OCI-LY7 (cell line): ENCODE results near the gene MAP3K8. TPM values are rescaled to one million over a fixed set of nuclear protein-coding genes. Genes with fewer than 3 reads are reported as not detected.

Experiments used
- BruUV-seq: library from RNA; stranded (reverse); fragments of 400-500 nt; replicated peaks from 2 replicates; lab custom pipeline; 2021; lab: Mats Ljungman, UMichigan
- CTCF ChIA-PET: fragments of 300-600 bp; sonication (Branson Sonifier 250); formaldehyde crosslinking; loops from one replicate; lab custom pipeline; 2022; ENCODE audit warnings: antibody characterized with exemption; ENCODE audit not compliant: unreplicated experiment; lab: Charles Lee
- POLR2A ChIA-PET: fragments of 300-600 bp; sonication (Branson Sonifier 250); formaldehyde crosslinking; loops from one replicate; lab custom pipeline; 2022; ENCODE audit warnings: antibody characterized with exemption; lab: Charles Lee
- DNase-seq: peaks from one replicate; pipeline ENCODE4 v3.0.0-alpha.2; 2015; ENCODE audit warnings: low spot score
- H2AFZ ChIP-seq: fragments of 200-600 bp; sonication (generic), shearing (Covaris generic); 2 replicates; pipeline ENCODE4 v1.6.1; 2014; ENCODE audit warnings: mild to moderate bottlenecking, antibody characterized with exemption, low read length, moderate library complexity
- H3K27ac ChIP-seq: fragments of 200-600 bp; sonication (generic); 2 replicates; pipeline ENCODE4 v1.5.1; 2014; ENCODE audit warnings: mixed run types, low read depth, mild to moderate bottlenecking, moderate library complexity, low read length, inconsistent platforms; ENCODE audit not compliant: poor library complexity, severe bottlenecking
- H3K36me3 ChIP-seq: fragments of 200-600 bp; sonication (generic); 2 replicates; pipeline ENCODE4 v1.6.1; 2014; ENCODE audit warnings: mild to moderate bottlenecking, antibody characterized with exemption, low read length, moderate library complexity, mixed read lengths; ENCODE audit not compliant: insufficient read depth
- H3K4me1 ChIP-seq: fragments of 200-600 bp; sonication (generic); 2 replicates; pipeline ENCODE4 v1.5.1; 2014; ENCODE audit warnings: mild to moderate bottlenecking, low read length; ENCODE audit not compliant: insufficient read depth, poor library complexity, severe bottlenecking
- H3K4me2 ChIP-seq: fragments of 200-600 bp; sonication (generic); 2 replicates; pipeline ENCODE4 v1.6.1; 2014; ENCODE audit warnings: mild to moderate bottlenecking, low read length
- H3K4me3 ChIP-seq: fragments of 200-600 bp; sonication (generic); 2 replicates; pipeline ENCODE4 v1.5.1; 2014; ENCODE audit warnings: mild to moderate bottlenecking, low read depth, low read length; ENCODE audit not compliant: poor library complexity, severe bottlenecking
- H3K79me2 ChIP-seq: fragments of 200-600 bp; sonication (generic); 2 replicates; pipeline ENCODE4 v1.6.1; 2016; ENCODE audit warnings: low read depth, mild to moderate bottlenecking, low read length, moderate library complexity, mixed read lengths; ENCODE audit not compliant: insufficient read depth
- H3K9me2 ChIP-seq: fragments of 200-600 bp; sonication (generic); 2 replicates; pipeline ENCODE4 v1.6.1; 2016; ENCODE audit warnings: mild to moderate bottlenecking, low read length, mixed read lengths; ENCODE audit not compliant: insufficient read depth
- H3K9me3 ChIP-seq: fragments of 200-600 bp; sonication (generic); 2 replicates; pipeline ENCODE4 v1.6.1; 2014; ENCODE audit warnings: mild to moderate bottlenecking, mixed run types, low read length, mixed read lengths
- H4K20me1 ChIP-seq: fragments of 200-600 bp; sonication (generic); 2 replicates; pipeline ENCODE4 v1.6.1; 2014; ENCODE audit warnings: mild to moderate bottlenecking, antibody characterized with exemption, low read length, moderate library complexity, mixed read lengths; ENCODE audit not compliant: insufficient read depth
- EZH2phosphoT487 ChIP-seq: fragments of 200-600 bp; sonication (generic); IDR thresholded peaks from 2 replicates; pipeline ENCODE4 v1.6.1; 2018; ENCODE audit warnings: low read depth, borderline replicate concordance, mild to moderate bottlenecking, mixed run types, antibody characterized with exemption, low read length, moderate library complexity, mixed read lengths
- intact Hi-C: fragments of 100-400 bp; cut with micrococcal nuclease; formaldehyde crosslinking; loops from one replicate; pipeline ENCODE4 v1.10.0; 2022; ENCODE audit not compliant: unreplicated experiment
- total RNA-seq, 2 experiments: library from RNA; depleted of rRNA in 1 of 2; stranded (reverse); fragments of >200 nt in 1 of 2; shearing (Covaris generic) in 1 of 2; gene quantifications; 2 replicates each; pipeline ENCODE4 v1.2.3, GENCODE V29; 2014 to 2022
- TF ChIP-seq, protein P1 (sequence below): fragments of 200-600 bp; sonication (generic); conservative IDR thresholded peaks from 2 replicates; pipeline ENCODE4 v1.5.1; 2014; ENCODE audit warnings: mild to moderate bottlenecking, antibody characterized with exemption, low read length, moderate library complexity, mixed read lengths

Gene MAP3K8
- total RNA-seq, 2 experiments from 2014 or later: 10.8 to 21.9 TPM

DNA sequence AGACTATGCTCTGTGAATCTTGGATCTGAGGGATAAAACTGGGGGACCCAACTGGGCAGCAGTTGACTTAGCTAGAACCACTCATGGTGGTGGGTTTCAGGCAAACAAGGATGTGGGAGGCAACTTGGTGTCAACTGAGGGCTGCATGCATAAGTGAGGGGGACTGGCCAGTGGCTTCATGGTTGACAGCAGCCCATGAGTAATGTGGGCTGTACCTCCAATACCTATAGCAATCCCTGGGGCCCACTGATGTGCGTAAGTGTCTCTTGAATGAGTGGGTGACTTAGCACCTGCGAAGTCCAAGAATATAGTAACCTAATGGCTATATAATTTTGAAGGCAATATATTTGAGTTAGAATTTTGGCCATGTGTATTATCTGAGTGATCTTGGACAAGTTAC is 13.7 kb upstream of the MAP3K8 start:
- peak overlapping the region; percentile 52; the same call in 1 of the 2 replicates for H2AFZ ChIP-seq

DNA sequence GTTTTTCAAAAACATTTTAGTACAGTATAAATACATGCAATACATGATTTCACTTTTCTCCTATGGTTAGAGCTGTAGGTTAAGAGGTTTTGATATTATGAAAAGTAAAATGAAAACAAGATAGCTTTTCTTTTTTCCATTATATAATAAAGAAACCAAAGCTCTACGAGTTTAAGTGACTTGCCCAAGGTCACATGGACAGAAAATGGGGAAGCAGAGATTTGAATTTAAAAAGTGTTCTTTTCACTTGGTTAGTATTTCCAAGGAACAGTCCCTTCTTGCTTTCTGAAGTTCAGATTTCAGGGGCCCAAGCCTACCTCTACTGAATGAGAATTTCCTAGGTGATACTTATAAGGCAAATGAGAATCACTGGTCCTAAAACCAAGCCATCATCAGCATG is 13.2 kb upstream of the MAP3K8 start:
- no peak for TF ChIP-seq EZH2phosphoT487
- TF ChIP-seq, protein P1, sequence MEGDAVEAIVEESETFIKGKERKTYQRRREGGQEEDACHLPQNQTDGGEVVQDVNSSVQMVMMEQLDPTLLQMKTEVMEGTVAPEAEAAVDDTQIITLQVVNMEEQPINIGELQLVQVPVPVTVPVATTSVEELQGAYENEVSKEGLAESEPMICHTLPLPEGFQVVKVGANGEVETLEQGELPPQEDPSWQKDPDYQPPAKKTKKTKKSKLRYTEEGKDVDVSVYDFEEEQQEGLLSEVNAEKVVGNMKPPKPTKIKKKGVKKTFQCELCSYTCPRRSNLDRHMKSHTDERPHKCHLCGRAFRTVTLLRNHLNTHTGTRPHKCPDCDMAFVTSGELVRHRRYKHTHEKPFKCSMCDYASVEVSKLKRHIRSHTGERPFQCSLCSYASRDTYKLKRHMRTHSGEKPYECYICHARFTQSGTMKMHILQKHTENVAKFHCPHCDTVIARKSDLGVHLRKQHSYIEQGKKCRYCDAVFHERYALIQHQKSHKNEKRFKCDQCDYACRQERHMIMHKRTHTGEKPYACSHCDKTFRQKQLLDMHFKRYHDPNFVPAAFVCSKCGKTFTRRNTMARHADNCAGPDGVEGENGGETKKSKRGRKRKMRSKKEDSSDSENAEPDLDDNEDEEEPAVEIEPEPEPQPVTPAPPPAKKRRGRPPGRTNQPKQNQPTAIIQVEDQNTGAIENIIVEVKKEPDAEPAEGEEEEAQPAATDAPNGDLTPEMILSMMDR: no peak
- peak overlapping the region; percentile 52; the same call in 1 of the 2 replicates for H2AFZ ChIP-seq
- no peak overlapping the region for H3K4me3 ChIP-seq
- H3K79me2 ChIP-seq: no peaks in the 10 kb centered on the region
- no peaks in the 10 kb centered on the region for H3K9me2 ChIP-seq
- H4K20me1 ChIP-seq: no peaks in the 10 kb centered on the region
- no peaks in the 10 kb centered on the region for H3K36me3 ChIP-seq
- peaks cover 39% of the 10 kb centered on the region for H3K4me1 ChIP-seq
- no peaks in the 10 kb centered on the region for H3K9me3 ChIP-seq
- intact Hi-C loops: no loop called here
- no peak for DNase-seq
- H3K27ac ChIP-seq: no peak overlapping the region
- H3K4me2 ChIP-seq: peak overlapping the region; percentile 40
- no TSS peak for BruUV-seq
- CTCF ChIA-PET: interaction anchor here (1.2 kb wide), 1 partner anchor 18 kb away, joined by 3 read pairs; no protein-coding TSS in a partner anchor
- POLR2A ChIA-PET: interaction anchor here (0.6 to 4.9 kb wide), 5 partner anchors 9 to 113 kb away, joined by 3 to 31 read pairs (median 8); partner anchors contain the start of gene MAP3K8

More for the DNA sequence above, 13.7 kb upstream of the MAP3K8 start:
- no TSS peak for BruUV-seq
- CTCF ChIA-PET: no interaction called here
- TF ChIP-seq, protein P1: no peak
- POLR2A ChIA-PET: interaction anchor here (1.0 to 4.9 kb wide), 5 partner anchors 10 to 110 kb away, joined by 3 to 31 read pairs (median 8); partner anchors contain the start of gene MAP3K8
- DNase-seq: no peak
- H3K27ac ChIP-seq: no peak overlapping the region
- H3K9me2 ChIP-seq: no peaks in the 10 kb centered on the region
- no peak overlapping the region for H3K4me3 ChIP-seq
- intact Hi-C loops: no loop called here
- peaks cover 44% of the 10 kb centered on the region for H3K4me1 ChIP-seq
- no peaks in the 10 kb centered on the region for H3K36me3 ChIP-seq
- H3K4me2 ChIP-seq: peak overlapping the region; percentile 40
- H3K9me3 ChIP-seq: no peaks in the 10 kb centered on the region
- no peaks in the 10 kb centered on the region for H4K20me1 ChIP-seq
- no peaks in the 10 kb centered on the region for H3K79me2 ChIP-seq

DNA sequence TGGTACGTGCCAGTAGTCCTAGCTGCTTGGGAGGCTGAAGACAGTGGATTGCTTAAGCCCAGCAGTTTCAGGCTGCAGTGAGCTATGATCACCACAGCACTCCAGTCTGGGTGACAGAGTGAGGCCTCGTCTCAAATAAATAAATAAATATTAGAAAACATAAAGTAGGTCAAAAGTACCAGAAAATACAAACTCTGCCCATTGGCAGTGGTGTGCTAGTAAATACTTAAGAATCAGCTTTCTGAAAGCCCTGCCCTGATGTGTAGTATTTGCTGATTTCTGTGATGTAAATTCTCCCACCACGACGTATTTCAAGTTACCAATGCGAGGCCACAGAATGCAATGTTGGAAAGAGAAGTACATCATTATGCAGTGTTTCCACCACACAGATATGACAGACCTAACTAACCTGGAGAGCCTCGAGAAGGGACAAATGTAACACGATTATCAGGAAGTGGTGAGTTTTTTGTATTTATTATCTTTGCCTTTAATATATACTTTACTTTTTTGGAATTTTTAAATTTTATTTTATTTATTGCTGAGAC is 11.8 kb upstream of the MAP3K8 start:
- H3K9me2 ChIP-seq: no peaks in the 10 kb centered on the region
- no peak overlapping the region for H3K4me3 ChIP-seq
- no peaks in the 10 kb centered on the region for H3K9me3 ChIP-seq
- TF ChIP-seq EZH2phosphoT487: no peak
- TF ChIP-seq, protein P1: no peak
- no peaks in the 10 kb centered on the region for H3K36me3 ChIP-seq
- no peak overlapping the region for H2AFZ ChIP-seq
- intact Hi-C loops: no loop called here
- BruUV-seq: no TSS peak
- CTCF ChIA-PET: interaction anchor here (1.2 kb wide), 1 partner anchor 16 kb away, joined by 3 read pairs; no protein-coding TSS in a partner anchor
- no peak overlapping the region for H3K27ac ChIP-seq
- DNase-seq: no peak
- H3K4me1 ChIP-seq: peaks cover 40% of the 10 kb centered on the region
- H3K4me2 ChIP-seq: no peak overlapping the region
- no peaks in the 10 kb centered on the region for H4K20me1 ChIP-seq
- POLR2A ChIA-PET: interaction anchor here (0.6 to 4.9 kb wide), 7 partner anchors 8 to 612 kb away, joined by 3 to 31 read pairs (median 3); no protein-coding TSS in a partner anchor
- H3K79me2 ChIP-seq: no peaks in the 10 kb centered on the region
